Smooth muscle cell (in vitro differentiated cells): ENCODE measurements around the gene OLFM2. TPM values are rescaled to one million over a fixed set of nuclear protein-coding genes. Genes with fewer than 3 reads are reported as not detected.

Experiments used
- DNase-seq: peaks from one replicate; lab custom pipeline; 2025; ENCODE audit not compliant: unreplicated experiment; lab: John Stamatoyannopoulos, UW
- H2AFZ ChIP-seq: fragments of 200-600 bp; sonication (generic); 2 replicates; pipeline ENCODE4 v1.6.0; 2016; ENCODE audit warnings: antibody characterized with exemption, low read depth, mild to moderate bottlenecking
- H3F3A ChIP-seq: fragments of 200-600 bp; sonication (generic); 2 replicates; pipeline ENCODE4 v1.6.0; 2017; ENCODE audit warnings: antibody characterized with exemption, low read depth
- H3K27ac ChIP-seq: fragments of 200-600 bp; sonication (generic); 2 replicates; pipeline ENCODE4 v1.5.1; 2016; ENCODE audit warnings: low read depth, mild to moderate bottlenecking
- H3K27me3 ChIP-seq: fragments of 200-600 bp; sonication (generic); 2 replicates; pipeline ENCODE4 v1.6.1; 2016; ENCODE audit warnings: low read depth, mild to moderate bottlenecking
- H3K36me3 ChIP-seq: fragments of 200-600 bp; sonication (generic); 2 replicates; pipeline ENCODE4 v1.5.1; 2016; ENCODE audit warnings: low read depth
- H3K4me1 ChIP-seq: fragments of 200-600 bp; sonication (generic); 2 replicates; pipeline ENCODE4 v1.5.1; 2016; ENCODE audit warnings: low read depth
- H3K4me2 ChIP-seq: fragments of 200-600 bp; sonication (generic); 2 replicates; pipeline ENCODE4 v1.6.0; 2016; ENCODE audit warnings: mild to moderate bottlenecking
- H3K4me3 ChIP-seq: fragments of 200-600 bp; sonication (generic); 2 replicates; pipeline ENCODE4 v1.5.1; 2016; ENCODE audit warnings: mild to moderate bottlenecking
- H3K79me2 ChIP-seq: fragments of 200-600 bp; sonication (generic); 2 replicates; pipeline ENCODE4 v1.6.0; 2016; ENCODE audit warnings: low read depth, mild to moderate bottlenecking
- H3K9ac ChIP-seq: fragments of 200-600 bp; sonication (generic); 2 replicates; pipeline ENCODE4 v1.6.0; 2016; ENCODE audit warnings: low read depth
- H3K9me3 ChIP-seq: fragments of 200-600 bp; sonication (generic); replicated peaks from 2 replicates; pipeline ENCODE4 v1.5.1; 2016; ENCODE audit warnings: low read depth
- H4K20me1 ChIP-seq: fragments of 200-600 bp; sonication (generic); 2 replicates; pipeline ENCODE4 v1.6.0; 2016; ENCODE audit warnings: low read depth
- CTCF ChIP-seq: fragments of 200-600 bp; sonication (generic); IDR thresholded peaks from 2 replicates; pipeline ENCODE4 v1.5.1; 2017; ENCODE audit warnings: borderline replicate concordance, mild to moderate bottlenecking, antibody characterized with exemption; ENCODE audit not compliant: insufficient read depth, poor library complexity, severe bottlenecking
- WGBS: methylation state at CpG from one replicate; pipeline ENCODE4 v1.1.7; 2016; ENCODE audit warnings: low lambda C conversion rate; 5-methylcytosine and 5-hydroxymethylcytosine counted together
- polyA plus RNA-seq: library from polyadenylated mRNA; unstranded; fragments of >200 nt; fragmentation: Nextera tagmentation; extraction: Ambion mirVana; gene quantifications from 2 replicates; pipeline ENCODE4 v1.2.1, GENCODE V29; 2016
- total RNA-seq: library from RNA; depleted of rRNA; stranded (reverse); fragments of >200 nt; gene quantifications from 2 replicates; pipeline ENCODE4 v1.2.3, GENCODE V29; 2014

Gene OLFM2
- total and polyA plus RNA-seq, 2 experiments from 2014 or later = 63.1 to 119 TPM

- Histone ChIP-seq H3K4me1 (peaks cover 9% of the 10 kb centered on the region), H3K27me3 (no peaks in the 10 kb centered on the region), H3K9ac (no peak overlapping the region), H3F3A (peaks cover 8% of the 10 kb centered on the region), H3K9me3 (no peaks in the 10 kb centered on the region), H3K4me2 (no peak overlapping the region), H3K79me2 (no peaks in the 10 kb centered on the region), H3K4me3 (no peak overlapping the region), H2AFZ (no peak overlapping the region), H3K36me3 (no peaks in the 10 kb centered on the region), H4K20me1 (no peaks in the 10 kb centered on the region), H3K27ac (peak overlapping the region; percentile 98)
- WGBS = 98% methylated on average over 38 of the region's 38 CpGs
- DNase-seq = no peak
- no peak for TF ChIP-seq CTCF
These were observed 82.0 kb downstream of the OLFM2 start for GRCh38 chr19:9854282-9854846.

- no peaks in the 10 kb centered on the region for H3K9me3 ChIP-seq
- H3K9ac ChIP-seq = peak overlapping the region; percentile 66
- no peak for DNase-seq
- H3K4me1 ChIP-seq = peaks cover 9% of the 10 kb centered on the region
- no peak for TF ChIP-seq CTCF
- no peak overlapping the region for H2AFZ ChIP-seq
- H3K79me2 ChIP-seq = no peaks in the 10 kb centered on the region
- WGBS = 69% methylated on average over 19 of the region's 19 CpGs
- peaks cover 8% of the 10 kb centered on the region for H3F3A ChIP-seq
- H3K27me3 ChIP-seq = no peaks in the 10 kb centered on the region
- H3K27ac ChIP-seq = peak overlapping the region; percentile 98
- no peaks in the 10 kb centered on the region for H3K36me3 ChIP-seq
- H3K4me2 ChIP-seq = no peak overlapping the region
- H4K20me1 ChIP-seq = peaks cover 7% of the 10 kb centered on the region
- no peak overlapping the region for H3K4me3 ChIP-seq
These were observed 85.9 kb downstream of the OLFM2 start for GRCh38 chr19:9850235-9850959.

GRCh38 chr19:9849791-9850190, 86.5 kb downstream of the OLFM2 start:
- no peaks in the 10 kb centered on the region for H3K9me3 ChIP-seq
- WGBS = 93% methylated on average over 5 of the region's 7 CpGs
- H3K4me3 ChIP-seq = no peak overlapping the region
- peaks cover 9% of the 10 kb centered on the region for H3K4me1 ChIP-seq
- H3K9ac ChIP-seq = no peak overlapping the region
- peaks cover 8% of the 10 kb centered on the region for H3F3A ChIP-seq
- no peaks in the 10 kb centered on the region for H3K79me2 ChIP-seq
- no peak overlapping the region for H2AFZ ChIP-seq
- peaks cover 7% of the 10 kb centered on the region for H4K20me1 ChIP-seq
- no peaks in the 10 kb centered on the region for H3K36me3 ChIP-seq
- peak overlapping the region; percentile 98 for H3K27ac ChIP-seq
- H3K27me3 ChIP-seq = no peaks in the 10 kb centered on the region
- TF ChIP-seq CTCF = no peak
- H3K4me2 ChIP-seq = no peak overlapping the region
- DNase-seq = no peak
